Measurements from ENCODE around the gene CEACAM21. TPM values are rescaled to one million over a fixed set of nuclear protein-coding genes. Genes with fewer than 3 reads are reported as not detected.
"Not testable (repeated sequence)": the region's sequence is repeated elsewhere in the genome, so short reads cannot be mapped to it uniquely, and the experiment has no call there.

Gene CEACAM21
- total and polyA plus RNA-seq, 5 donors: 0.36 to 1.6 (median 0.78) TPM

DNA sequence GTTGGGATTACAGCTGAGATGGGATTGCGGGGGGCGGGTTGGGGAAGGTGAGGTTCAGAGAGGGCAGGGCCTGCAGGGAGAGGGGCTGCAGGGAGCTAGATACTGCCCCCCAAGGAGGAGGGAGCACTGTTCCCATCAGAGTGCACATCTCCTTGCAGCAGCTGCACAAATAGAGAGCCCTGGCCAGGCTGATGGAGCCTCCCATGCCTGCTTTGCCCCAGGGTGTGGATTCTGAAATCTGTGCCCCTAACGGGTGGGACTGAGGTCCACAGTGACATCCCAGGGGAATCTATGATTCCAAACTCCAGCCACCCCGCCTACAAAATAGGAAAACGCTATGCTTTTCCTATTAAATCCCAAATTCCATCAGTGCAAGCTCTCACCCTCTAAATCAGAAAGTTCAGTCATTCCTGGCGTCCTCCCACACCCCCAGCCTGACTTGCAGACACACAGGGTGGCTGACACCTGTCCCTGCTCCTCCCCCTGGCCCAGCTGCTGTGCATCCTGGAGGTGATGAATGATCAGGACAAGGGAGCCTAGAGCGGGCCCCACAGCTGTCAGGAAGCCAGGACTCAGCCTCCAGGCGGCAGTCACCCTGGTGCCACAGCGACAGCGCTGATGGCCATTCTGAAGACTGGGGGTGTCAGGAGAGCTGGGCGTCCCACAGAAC, 6.3 kb upstream of the CEACAM21 start:
- H3K4me3 ChIP-seq (ENCODE audit: low read length): no peak overlapping the region
- DNase-seq (no peak), ATAC-seq (no peak)
- no peak overlapping the region for H3K27ac ChIP-seq (ENCODE audit: low read length)
- H3K9me3 ChIP-seq (ENCODE audit: control insufficient read depth, low read length): no peaks in the 10 kb centered on the region
- intact Hi-C loops (cut with DNase I): loop anchor here in 3 of 4 donors (5.0 kb wide), 1 partner anchor 117 kb away; no protein-coding TSS in a partner anchor
- WGBS: 47% methylated on average over 11 of the region's 11 CpGs
- no peaks in the 10 kb centered on the region for H3K4me1 ChIP-seq (ENCODE audit: control insufficient read depth, insufficient read depth, low read length)
- no peaks in the 10 kb centered on the region for H3K27me3 ChIP-seq (ENCODE audit: control insufficient read depth, insufficient read depth)

- Histone ChIP-seq H3K4me1 (ENCODE audit: control insufficient read depth, insufficient read depth, low read length) (no peaks in the 10 kb centered on the region), H3K9me3 (ENCODE audit: control insufficient read depth, low read length) (no peaks in the 10 kb centered on the region), H3K4me3 (ENCODE audit: low read length) (no peak overlapping the region), H3K27me3 (ENCODE audit: control insufficient read depth, insufficient read depth) (no peaks in the 10 kb centered on the region), H3K27ac (ENCODE audit: low read length) (no peak overlapping the region)
- intact Hi-C loops (cut with DNase I): loop anchor here in 3 of 4 donors (5.0 kb wide), 1 partner anchor 118 kb away; no protein-coding TSS in a partner anchor
- DNase-seq: no peak
- no peak for ATAC-seq
- WGBS: 59% methylated on average over 3 of the region's 3 CpGs
Observed at GRCh38 chr19:41570179-41570578, 5.8 kb upstream of the CEACAM21 start.

GRCh38 chr19:41570639-41571112, 5.3 kb upstream of the CEACAM21 start:
- ATAC-seq (peak; percentile 89 to 94), DNase-seq (peak; percentile 79 to 95 (median 91))
- no peaks in the 10 kb centered on the region for H3K9me3 ChIP-seq (ENCODE audit: control insufficient read depth, low read length)
- H3K27ac ChIP-seq (ENCODE audit: low read length): no peak overlapping the region
- intact Hi-C loops (cut with DNase I): loop anchor here in 3 of 4 donors (5.0 kb wide), 1 partner anchor 118 kb away; no protein-coding TSS in a partner anchor
- no peaks in the 10 kb centered on the region for H3K4me1 ChIP-seq (ENCODE audit: control insufficient read depth, insufficient read depth, low read length)
- no peaks in the 10 kb centered on the region for H3K27me3 ChIP-seq (ENCODE audit: control insufficient read depth, insufficient read depth)
- WGBS: 1% methylated on average over 7 of the region's 7 CpGs
- H3K4me3 ChIP-seq (ENCODE audit: low read length): no peak overlapping the region

DNA sequence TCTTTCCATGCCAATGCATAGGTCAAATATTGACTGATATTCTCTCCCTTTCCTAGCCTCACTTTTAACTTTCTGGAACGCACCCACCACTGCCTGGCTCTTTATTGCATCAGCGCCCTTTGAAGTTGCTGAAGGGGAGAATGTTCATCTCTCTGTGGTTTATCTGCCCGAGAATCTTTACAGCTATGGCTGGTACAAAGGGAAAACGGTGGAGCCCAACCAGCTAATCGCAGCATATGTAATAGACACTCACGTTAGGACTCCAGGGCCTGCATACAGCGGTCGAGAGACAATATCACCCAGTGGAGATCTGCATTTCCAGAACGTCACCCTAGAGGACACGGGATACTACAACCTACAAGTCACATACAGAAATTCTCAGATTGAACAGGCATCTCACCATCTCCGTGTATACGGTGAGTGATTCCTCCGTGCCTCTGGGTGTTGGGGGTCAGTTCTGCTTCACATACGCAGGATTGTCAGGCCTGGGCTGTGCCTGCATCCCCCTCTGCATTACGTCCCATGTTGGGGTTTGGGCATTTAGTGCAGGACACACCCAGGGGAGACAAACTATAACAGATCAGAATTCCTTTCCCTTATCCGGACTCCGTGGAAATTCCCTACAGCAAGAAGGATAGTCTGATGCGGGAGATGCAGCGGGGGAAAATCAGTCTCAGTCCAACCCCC, 1.3 kb downstream of the CEACAM21 start:
- no peaks in the 10 kb centered on the region for H3K9me3 ChIP-seq (ENCODE audit: control insufficient read depth, low read length)
- DNase-seq: no peak
- H3K27me3 ChIP-seq (ENCODE audit: control insufficient read depth, insufficient read depth): no peaks in the 10 kb centered on the region
- ATAC-seq: no peak
- intact Hi-C loops (cut with DNase I): no loop called here
- H3K4me1 ChIP-seq (ENCODE audit: control insufficient read depth, insufficient read depth, low read length): peaks cover 2% of the 10 kb centered on the region
- H3K27ac ChIP-seq (ENCODE audit: low read length): no peak overlapping the region
- WGBS: 80% methylated on average over 19 of the region's 19 CpGs
- no peak overlapping the region for H3K4me3 ChIP-seq (ENCODE audit: low read length)

DNA sequence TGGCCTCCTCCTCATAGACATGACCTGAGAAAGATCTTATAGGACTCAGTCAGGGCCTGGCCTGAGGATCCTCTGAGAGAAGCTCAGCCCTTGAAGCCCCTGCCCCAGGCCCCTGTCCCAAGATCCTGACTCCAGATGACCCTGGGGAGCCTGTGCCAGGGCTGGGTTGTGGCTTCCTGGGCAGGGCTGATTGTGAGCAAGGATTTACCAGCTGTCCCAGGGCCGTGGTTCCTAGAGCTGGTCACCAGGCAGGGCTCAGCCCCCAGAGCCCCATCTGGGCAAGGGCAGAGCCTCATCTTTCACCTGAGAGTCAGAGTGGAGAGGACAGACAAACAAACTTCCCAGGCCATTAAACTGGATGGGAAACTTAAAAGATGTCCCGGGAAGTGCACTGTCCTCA, 1.9 kb downstream of the CEACAM21 start:
- WGBS: 67% methylated on average over 2 of the region's 2 CpGs
- Histone ChIP-seq H3K27ac (ENCODE audit: low read length) (no peak overlapping the region), H3K4me3 (ENCODE audit: low read length) (no peak overlapping the region), H3K9me3 (ENCODE audit: control insufficient read depth, low read length) (no peaks in the 10 kb centered on the region), H3K27me3 (ENCODE audit: control insufficient read depth, insufficient read depth) (no peaks in the 10 kb centered on the region), H3K4me1 (ENCODE audit: control insufficient read depth, insufficient read depth, low read length) (peaks cover 2% of the 10 kb centered on the region)
- intact Hi-C loops (cut with DNase I): no loop called here
- ATAC-seq (no peak), DNase-seq (no peak)

DNA sequence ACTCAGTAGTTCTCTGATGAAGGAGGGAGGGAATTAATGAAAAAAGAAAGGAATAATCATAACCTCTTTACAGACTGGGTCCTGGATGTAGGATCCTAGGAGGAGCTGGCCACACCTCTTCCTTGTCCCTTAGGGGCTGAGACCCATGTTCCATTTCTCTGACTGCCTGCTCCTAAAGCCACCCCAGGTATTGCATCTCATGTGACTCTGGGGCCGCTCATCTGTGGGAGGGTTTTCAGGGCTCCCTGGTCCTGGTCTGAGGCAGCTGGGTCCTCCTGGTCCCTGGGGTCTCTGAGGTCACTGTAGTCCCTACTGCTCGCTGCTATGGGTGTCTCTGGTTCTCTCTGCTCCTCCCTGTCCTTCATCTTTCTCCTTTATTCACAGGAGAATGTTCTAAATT, 2.9 kb downstream of the CEACAM21 start:
- no peak overlapping the region for H3K4me3 ChIP-seq (ENCODE audit: low read length)
- DNase-seq (no peak), ATAC-seq (no peak)
- peaks cover 2% of the 10 kb centered on the region for H3K4me1 ChIP-seq (ENCODE audit: control insufficient read depth, insufficient read depth, low read length)
- WGBS: 73% methylated on average over 2 of the region's 2 CpGs
- no peaks in the 10 kb centered on the region for H3K9me3 ChIP-seq (ENCODE audit: control insufficient read depth, low read length)
- no peaks in the 10 kb centered on the region for H3K27me3 ChIP-seq (ENCODE audit: control insufficient read depth, insufficient read depth)
- no peak overlapping the region for H3K27ac ChIP-seq (ENCODE audit: low read length)
- intact Hi-C loops (cut with DNase I): no loop called here

GRCh38 chr19:41581068-41581467, 5.1 kb downstream of the CEACAM21 start:
- WGBS: 67% methylated on average over 4 of the region's 4 CpGs
- H3K4me3 ChIP-seq (ENCODE audit: low read length); H3K4me1 ChIP-seq (ENCODE audit: control insufficient read depth, insufficient read depth, low read length); H3K27ac ChIP-seq (ENCODE audit: low read length); ATAC-seq; H3K9me3 ChIP-seq (ENCODE audit: control insufficient read depth, low read length); intact Hi-C loops (cut with DNase I); DNase-seq; H3K27me3 ChIP-seq (ENCODE audit: control insufficient read depth, insufficient read depth): not testable (repeated sequence)

DNA sequence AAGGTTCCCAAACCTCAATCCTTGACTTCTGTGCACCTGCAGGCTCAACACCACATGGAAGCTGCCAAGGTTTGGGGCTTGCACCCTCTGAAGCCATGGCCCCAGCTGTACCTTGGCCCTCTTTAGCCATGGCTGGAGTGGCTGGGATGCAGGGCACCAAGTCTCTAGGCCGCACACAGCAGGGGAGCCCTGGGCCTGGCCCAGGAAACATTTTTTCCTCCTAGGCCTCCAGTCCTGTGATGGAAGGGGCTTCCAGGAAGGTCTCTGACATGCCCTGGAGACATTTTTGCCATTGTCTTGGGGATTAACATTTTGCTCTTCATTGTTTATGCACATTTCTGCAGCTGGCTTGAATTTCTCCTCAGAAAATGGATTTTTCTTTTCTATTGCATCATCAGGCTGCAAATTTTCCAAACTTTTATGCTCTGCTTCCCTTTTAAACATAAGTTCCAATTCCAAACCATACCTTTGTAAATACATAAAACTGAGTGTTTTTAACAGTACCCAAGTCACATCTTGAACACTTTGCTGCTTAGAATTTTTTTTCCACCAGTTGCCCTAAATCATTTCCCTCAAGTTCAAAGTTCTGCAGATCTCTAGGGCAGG, 6.7 kb downstream of the CEACAM21 start:
- intact Hi-C loops (cut with DNase I): not testable (repeated sequence)

DNA sequence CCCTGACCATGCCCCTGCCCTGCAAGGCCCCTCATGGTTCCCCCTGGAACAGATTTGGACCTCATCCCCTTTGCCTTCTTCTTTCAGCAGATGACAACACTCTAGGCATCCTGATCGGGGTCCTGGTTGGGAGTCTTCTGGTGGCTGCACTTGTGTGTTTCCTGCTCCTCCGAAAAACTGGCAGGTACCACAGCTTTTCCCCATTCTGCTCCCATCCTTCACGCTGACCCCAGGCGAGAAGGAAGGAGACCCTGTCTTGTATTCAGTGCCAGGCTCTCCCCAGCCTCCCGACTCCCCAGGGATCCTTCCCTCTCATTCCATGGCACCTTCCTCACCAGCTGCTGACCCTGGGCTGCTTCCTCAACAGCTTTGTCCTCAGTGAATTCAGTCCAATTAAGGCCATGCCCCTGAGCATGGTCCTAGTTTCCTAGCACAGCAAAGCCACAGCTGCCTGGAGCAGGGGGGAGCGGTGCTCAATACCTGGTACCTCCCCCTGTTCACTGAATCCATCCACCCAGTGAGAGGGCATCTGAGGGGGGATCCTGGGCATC, 8.4 kb downstream of the CEACAM21 start:
- intact Hi-C loops (cut with DNase I): no loop called here
- DNase-seq: no peak
- H3K27me3 ChIP-seq (ENCODE audit: control insufficient read depth, insufficient read depth): no peaks in the 10 kb centered on the region
- H3K4me3 ChIP-seq (ENCODE audit: low read length): no peak overlapping the region
- H3K4me1 ChIP-seq (ENCODE audit: control insufficient read depth, insufficient read depth, low read length): no peaks in the 10 kb centered on the region
- no peak for ATAC-seq
- 71% methylated on average over 6 of the region's 6 CpGs for WGBS
- H3K9me3 ChIP-seq (ENCODE audit: control insufficient read depth, low read length): no peaks in the 10 kb centered on the region
- H3K27ac ChIP-seq (ENCODE audit: low read length): no peak overlapping the region

More for the DNA sequence above, 6.7 kb downstream of the CEACAM21 start:
- not testable (repeated sequence) for H3K4me1 ChIP-seq (ENCODE audit: control insufficient read depth, insufficient read depth, low read length); H3K4me3 ChIP-seq (ENCODE audit: low read length); H3K9me3 ChIP-seq (ENCODE audit: control insufficient read depth, low read length); DNase-seq; ATAC-seq; H3K27me3 ChIP-seq (ENCODE audit: control insufficient read depth, insufficient read depth); H3K27ac ChIP-seq (ENCODE audit: low read length)
- WGBS: 94% methylated on average over 1 of the region's 1 CpG

DNA sequence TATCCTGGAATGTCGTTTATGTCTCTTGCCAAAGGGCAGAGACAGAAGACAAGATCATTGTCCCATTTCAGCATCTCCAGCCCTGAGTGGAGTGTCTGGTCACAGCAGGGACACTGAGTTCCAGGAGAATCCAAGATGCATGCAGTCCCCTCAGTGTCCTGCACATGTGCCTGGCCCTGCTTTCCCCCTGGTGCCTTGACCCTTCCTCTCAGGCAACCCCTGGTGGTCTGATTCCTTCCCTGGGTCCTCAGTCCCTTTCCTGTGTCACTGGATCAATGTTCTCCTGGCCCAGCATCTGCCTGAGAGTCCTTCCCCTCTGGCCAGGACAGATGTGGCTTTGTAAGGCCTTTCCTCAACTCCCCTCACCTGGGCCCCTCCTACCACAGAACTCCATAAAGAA, 9.0 kb downstream of the CEACAM21 start:
- no peak for DNase-seq
- Histone ChIP-seq H3K4me3 (ENCODE audit: low read length) (no peak overlapping the region), H3K9me3 (ENCODE audit: control insufficient read depth, low read length) (no peaks in the 10 kb centered on the region), H3K4me1 (ENCODE audit: control insufficient read depth, insufficient read depth, low read length) (no peaks in the 10 kb centered on the region), H3K27me3 (ENCODE audit: control insufficient read depth, insufficient read depth) (no peaks in the 10 kb centered on the region), H3K27ac (ENCODE audit: low read length) (no peak overlapping the region)
- 67% methylated on average over 1 of the region's 1 CpG for WGBS
- intact Hi-C loops (cut with DNase I): no loop called here
- ATAC-seq: no peak

- Histone ChIP-seq H3K9me3 (ENCODE audit: control insufficient read depth, low read length) (no peaks in the 10 kb centered on the region), H3K4me1 (ENCODE audit: control insufficient read depth, insufficient read depth, low read length) (no peaks in the 10 kb centered on the region), H3K27ac (ENCODE audit: low read length) (no peak overlapping the region), H3K4me3 (ENCODE audit: low read length) (no peak overlapping the region), H3K27me3 (ENCODE audit: control insufficient read depth, insufficient read depth) (no peaks in the 10 kb centered on the region)
- ATAC-seq (no peak), DNase-seq (no peak)
- intact Hi-C loops (cut with DNase I): no loop called here
Observed at GRCh38 chr19:41586064-41586463, 10.1 kb downstream of the CEACAM21 start.
